LHCN-M2 (cell line): ENCODE data around the gene AP3B2. TPM values are rescaled to one million over a fixed set of nuclear protein-coding genes. Genes with fewer than 3 reads are reported as not detected.

ENCODE experiments used
- DNase-seq: peaks from one replicate; pipeline ENCODE4 v3.0.0-alpha.2; 2012; ENCODE audit warnings: low read depth
- total RNA-seq: library from RNA; depleted of rRNA; stranded (reverse); fragments of >200 nt; gene quantifications from 2 replicates; pipeline ENCODE4 v1.2.3, GENCODE V29; 2014

The AP3B2 gene
- total RNA-seq, 1 experiment from 2014 or later: 0.40 TPM

GRCh38 chr15:82698711-82699345 is 10.8 kb downstream of the AP3B2 start:
- DNase-seq: no peak

- DNase-seq: no peak
These were observed 11.8 kb downstream of the AP3B2 start for GRCh38 chr15:82697735-82698407.

- DNase-seq: no peak
These were observed 17.5 kb downstream of the AP3B2 start for GRCh38 chr15:82692171-82692570.

- no peak for DNase-seq
These were observed 20.5 kb downstream of the AP3B2 start for GRCh38 chr15:82689147-82689546.

- no peak for DNase-seq
These were observed 21.0 kb downstream of the AP3B2 start for GRCh38 chr15:82688691-82689090.

GRCh38 chr15:82681371-82681770 is 28.3 kb downstream of the AP3B2 start:
- DNase-seq: no peak

GRCh38 chr15:82680200-82681102 is 29.2 kb downstream of the AP3B2 start:
- no peak for DNase-seq

- no peak for DNase-seq
These were observed 30.0 kb downstream of the AP3B2 start for GRCh38 chr15:82679626-82680199.

GRCh38 chr15:82677720-82678323 is 31.9 kb downstream of the AP3B2 start:
- no peak for DNase-seq

GRCh38 chr15:82674873-82675272 is 34.8 kb downstream of the AP3B2 start:
- no peak for DNase-seq

GRCh38 chr15:82670699-82671098 is 39.0 kb downstream of the AP3B2 start:
- DNase-seq: no peak

GRCh38 chr15:82666606-82667005 is 43.1 kb downstream of the AP3B2 start:
- no peak for DNase-seq

- DNase-seq: no peak
These were observed 45.7 kb downstream of the AP3B2 start for GRCh38 chr15:82664021-82664420.

- peak; percentile 44 for DNase-seq
These were observed 46.5 kb downstream of the AP3B2 start for GRCh38 chr15:82663186-82663600.

GRCh38 chr15:82662641-82663040 is 47.0 kb downstream of the AP3B2 start:
- DNase-seq: no peak

- DNase-seq: no peak
These were observed 49.3 kb downstream of the AP3B2 start for GRCh38 chr15:82660378-82660777.

GRCh38 chr15:82656641-82657266 is 52.9 kb downstream of the AP3B2 start:
- DNase-seq: no peak

GRCh38 chr15:82655606-82656005 is 54.1 kb downstream of the AP3B2 start:
- DNase-seq: no peak

GRCh38 chr15:82653483-82654168 is 56.0 kb downstream of the AP3B2 start:
- no peak for DNase-seq

GRCh38 chr15:82651708-82652107 is 58.0 kb downstream of the AP3B2 start:
- DNase-seq: no peak
